Limb (tissue), 2 donors: ENCODE measurements around the gene RIMS1.
A peak's percentile ranks its signal among the peaks of the same experiment; 100 is the strongest.

Experiments used
- DNase-seq, 2 donors: peaks; one replicate each; pipeline ENCODE4 v3.0.0-alpha.2; 2016; ENCODE audit errors: extremely low spot score in 2 of 2

RIMS1 gene

DNA sequence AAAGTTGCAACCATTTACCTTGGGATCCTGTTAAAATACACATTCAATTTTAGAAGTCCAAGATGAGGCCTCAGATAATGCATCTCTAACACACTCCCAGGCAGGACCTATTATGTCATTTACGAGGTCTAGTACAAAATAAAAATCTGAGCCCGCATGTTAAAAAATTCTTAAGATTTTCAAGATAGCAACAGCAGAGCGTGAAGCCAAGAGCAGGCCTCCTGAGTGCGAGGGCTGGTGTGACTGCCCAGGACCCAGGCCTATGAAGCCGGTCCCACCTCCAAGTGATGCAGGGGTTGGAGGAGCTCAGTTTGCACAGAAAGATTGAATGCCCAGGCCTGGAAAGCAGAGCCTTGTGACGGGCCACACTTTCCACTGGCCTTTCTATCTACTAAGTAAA, 524.4 kb downstream of the RIMS1 start:
- no peak for DNase-seq

GRCh38 chr6:72411872-72412708, 525.7 kb downstream of the RIMS1 start:
- peak; percentile 86 to 92 for DNase-seq

DNA sequence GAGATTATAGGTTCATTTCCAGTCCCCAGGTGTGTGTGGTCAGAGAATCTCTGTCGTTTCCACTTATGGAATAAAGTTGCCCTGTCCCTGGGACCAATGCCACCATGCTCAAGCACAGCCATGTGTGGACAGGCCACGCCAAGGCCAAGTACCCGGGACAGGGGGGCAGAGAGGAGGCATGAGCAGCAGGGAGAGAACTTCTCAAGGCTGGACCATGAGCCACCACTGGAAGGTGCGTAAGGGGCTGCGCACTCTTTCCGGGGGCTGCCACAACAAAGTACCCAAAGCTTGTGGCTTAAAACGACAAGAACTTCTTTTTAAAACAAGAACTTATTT, 526.3 kb downstream of the RIMS1 start:
- no peak for DNase-seq

DNA sequence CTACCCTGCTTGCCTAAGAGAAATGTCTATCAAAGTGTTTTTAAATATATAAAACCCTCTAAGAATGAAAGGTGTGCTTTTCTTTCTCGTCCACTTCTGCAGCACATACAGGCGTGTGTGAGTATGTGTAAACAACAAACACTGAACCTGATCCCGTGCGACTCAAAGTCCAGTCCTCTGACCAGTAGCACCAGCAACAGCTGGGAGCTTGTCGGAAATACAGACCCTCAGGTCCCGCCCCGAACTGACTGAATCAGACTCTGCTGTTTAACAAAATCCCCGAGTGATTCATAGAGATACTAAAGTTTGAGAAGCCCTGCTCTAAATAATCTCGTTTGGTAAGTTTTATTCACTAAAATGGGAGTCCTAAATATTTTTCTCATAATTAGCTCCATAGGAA, 527.5 kb downstream of the RIMS1 start:
- DNase-seq: no peak

GRCh38 chr6:72414657-72415056, 528.3 kb downstream of the RIMS1 start:
- no peak for DNase-seq

DNA sequence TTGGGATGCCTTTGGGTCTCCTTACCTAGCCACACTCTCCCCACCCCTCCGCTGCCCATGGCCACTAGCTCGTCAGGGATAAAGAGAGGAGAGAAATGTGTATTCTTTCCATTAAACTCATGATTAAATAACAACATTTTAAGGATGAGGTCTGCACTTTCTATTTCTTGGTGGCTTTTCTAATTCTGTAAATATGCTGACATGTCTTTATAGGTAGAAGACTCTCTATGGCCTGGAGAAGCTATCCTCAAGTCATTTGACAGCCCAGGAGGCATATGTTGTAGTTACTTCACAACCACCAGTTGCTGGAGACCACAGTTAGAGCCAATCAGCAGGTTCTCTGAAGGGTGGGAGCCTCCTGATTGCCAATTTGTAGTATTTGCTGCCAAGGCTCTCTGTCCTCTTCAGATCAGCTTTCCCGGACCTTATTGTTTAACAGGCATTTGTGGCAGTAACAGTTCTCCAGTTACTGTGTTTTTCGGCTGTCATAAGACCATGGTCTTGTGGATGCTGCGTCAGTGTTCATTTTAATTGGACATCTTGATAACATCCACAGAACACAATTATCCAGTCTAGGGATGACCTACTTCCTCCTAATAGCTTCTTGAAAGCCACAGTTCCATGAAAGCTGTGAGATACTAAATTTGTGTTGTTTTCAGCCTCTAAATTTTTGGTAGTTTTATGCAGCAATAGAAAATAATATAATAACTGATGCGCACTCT, 530.6 kb downstream of the RIMS1 start:
- DNase-seq: no peak

GRCh38 chr6:72417759-72418158, 531.4 kb downstream of the RIMS1 start:
- DNase-seq: no peak

DNA sequence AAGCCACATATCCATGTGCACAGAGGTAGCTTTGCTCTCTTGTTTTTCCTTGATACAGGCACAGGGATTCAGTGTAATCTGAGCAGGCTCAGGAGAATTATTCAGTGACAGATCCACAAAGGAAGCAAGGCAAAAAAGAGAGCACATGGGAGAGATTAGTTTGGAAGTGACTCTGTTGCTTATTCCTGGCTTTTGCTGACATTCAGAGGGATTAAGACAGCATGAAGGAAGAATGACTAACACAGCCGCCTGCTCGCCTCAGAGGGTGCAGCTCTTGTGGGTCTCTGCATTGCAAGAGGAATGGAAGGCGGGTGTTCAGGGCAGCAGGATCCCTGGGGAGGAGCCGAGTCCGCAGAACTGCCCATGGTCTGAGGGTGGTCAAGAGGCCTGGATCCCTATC, 532.1 kb downstream of the RIMS1 start:
- peak in 1 of 2 donors; percentile 40 for DNase-seq

DNA sequence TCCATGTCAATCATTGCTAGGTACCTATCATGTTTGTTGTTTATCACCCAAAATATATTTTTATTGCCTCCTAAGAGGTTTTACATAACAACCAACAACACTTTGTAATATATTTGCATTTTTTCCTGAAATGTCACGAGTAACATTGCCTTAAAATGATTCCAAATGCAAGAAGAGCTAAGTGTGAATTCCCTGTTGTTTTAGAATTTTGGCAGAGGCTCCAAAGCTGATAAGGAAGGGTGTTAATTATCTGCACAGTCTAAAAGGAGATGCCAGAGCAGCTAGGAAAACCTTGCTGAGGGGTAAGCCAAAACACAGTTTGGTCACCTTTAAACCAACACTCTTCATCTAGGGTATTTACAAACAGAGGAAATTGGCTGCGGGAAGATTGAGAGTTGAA, 533.6 kb downstream of the RIMS1 start:
- DNase-seq: no peak

DNA sequence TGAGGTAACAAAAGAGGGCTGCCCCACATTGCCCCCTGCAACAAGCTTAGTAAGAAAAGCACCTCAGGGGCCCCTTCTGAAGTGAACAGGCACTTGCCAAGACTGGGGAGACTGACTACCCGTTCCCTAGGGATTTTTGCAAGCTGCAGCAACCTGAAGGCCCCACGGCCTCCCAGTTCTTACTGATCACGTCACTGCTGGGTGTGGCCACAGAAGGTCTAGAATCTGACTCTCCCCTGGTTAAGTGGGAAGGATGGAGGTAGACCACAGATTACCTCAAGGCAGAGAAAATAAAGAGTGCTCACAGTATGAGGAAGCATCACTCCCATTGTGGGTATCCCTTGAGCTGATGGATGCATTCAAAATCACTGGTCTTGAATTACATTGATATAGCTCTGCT, 534.1 kb downstream of the RIMS1 start:
- no peak for DNase-seq

GRCh38 chr6:72421387-72421786, 535.0 kb downstream of the RIMS1 start:
- DNase-seq: no peak

- no peak for DNase-seq
Observed at GRCh38 chr6:72422171-72422570, 535.8 kb downstream of the RIMS1 start.

- no peak for DNase-seq
Observed at GRCh38 chr6:72424476-72424875, 538.1 kb downstream of the RIMS1 start.

GRCh38 chr6:72425003-72425681, 538.8 kb downstream of the RIMS1 start:
- DNase-seq: no peak

- no peak for DNase-seq
Observed at GRCh38 chr6:72440611-72441010, 554.3 kb downstream of the RIMS1 start.

- no peak for DNase-seq
Observed at GRCh38 chr6:72446430-72446829, 560.1 kb downstream of the RIMS1 start.
